SIG-M5 treated with dmso at 0.1 percent for 504 hours (cell line): ENCODE data around the gene SMARCC1.

ENCODE experiments used
- DNase-seq: peaks from one replicate; lab custom pipeline; 2025; ENCODE audit not compliant: unreplicated experiment; lab: John Stamatoyannopoulos, UW

The SMARCC1 gene

GRCh38 chr3:47781685-47782445 is at the start of gene SMARCC1:
Gene SMARCC1, minus strand, starts transcription at chr3:47781893. Its CDS starts 96 bp downstream, at chr3:47781797.
- DNase-seq: peak; percentile 96

- peak; percentile 19 for DNase-seq
These were observed 47.8 kb upstream of the SMARCC1 start for GRCh38 chr3:47829482-47829881.

GRCh38 chr3:47825590-47825989 is 43.9 kb upstream of the SMARCC1 start:
- no peak for DNase-seq

GRCh38 chr3:47824541-47825473 is 43.1 kb upstream of the SMARCC1 start:
- peak; percentile 77 for DNase-seq

- DNase-seq: no peak
These were observed 35.9 kb upstream of the SMARCC1 start for GRCh38 chr3:47817609-47818008.

GRCh38 chr3:47813551-47814177 is 32.0 kb upstream of the SMARCC1 start:
- no peak for DNase-seq

- DNase-seq: no peak
These were observed 22.9 kb upstream of the SMARCC1 start for GRCh38 chr3:47804577-47804976.

- no peak for DNase-seq
These were observed 21.9 kb upstream of the SMARCC1 start for GRCh38 chr3:47803480-47804025.

GRCh38 chr3:47802734-47803479 is 21.2 kb upstream of the SMARCC1 start, which contains the start of gene DHX30:
Gene DHX30, plus strand, starts transcription at chr3:47803138. Its CDS starts 7,546 bp downstream, at chr3:47810684.
- peak; percentile 82 for DNase-seq

- DNase-seq: no peak
These were observed 18.0 kb upstream of the SMARCC1 start for GRCh38 chr3:47799733-47800132.

GRCh38 chr3:47794544-47794943 is 12.9 kb upstream of the SMARCC1 start:
- peak; percentile 73 for DNase-seq

- DNase-seq: no peak
These were observed 11.0 kb upstream of the SMARCC1 start for GRCh38 chr3:47792699-47793098.

GRCh38 chr3:47791193-47791855 is 9.6 kb upstream of the SMARCC1 start:
- no peak for DNase-seq

- DNase-seq: no peak
These were observed 2.0 kb upstream of the SMARCC1 start for GRCh38 chr3:47783673-47784072.

- DNase-seq: peak; percentile 43
These were observed 984 bp upstream of the SMARCC1 start for GRCh38 chr3:47782446-47783308.

- DNase-seq: peak; percentile 53
These were observed 680 bp downstream of the SMARCC1 start for GRCh38 chr3:47780741-47781684.

- DNase-seq: no peak
These were observed 2.9 kb downstream of the SMARCC1 start for GRCh38 chr3:47778746-47779145.

- DNase-seq: no peak
These were observed 8.9 kb downstream of the SMARCC1 start for GRCh38 chr3:47772788-47773187.
